ENCODE results near the gene NHERF2.

- TF ChIP-seq, protein P1, sequence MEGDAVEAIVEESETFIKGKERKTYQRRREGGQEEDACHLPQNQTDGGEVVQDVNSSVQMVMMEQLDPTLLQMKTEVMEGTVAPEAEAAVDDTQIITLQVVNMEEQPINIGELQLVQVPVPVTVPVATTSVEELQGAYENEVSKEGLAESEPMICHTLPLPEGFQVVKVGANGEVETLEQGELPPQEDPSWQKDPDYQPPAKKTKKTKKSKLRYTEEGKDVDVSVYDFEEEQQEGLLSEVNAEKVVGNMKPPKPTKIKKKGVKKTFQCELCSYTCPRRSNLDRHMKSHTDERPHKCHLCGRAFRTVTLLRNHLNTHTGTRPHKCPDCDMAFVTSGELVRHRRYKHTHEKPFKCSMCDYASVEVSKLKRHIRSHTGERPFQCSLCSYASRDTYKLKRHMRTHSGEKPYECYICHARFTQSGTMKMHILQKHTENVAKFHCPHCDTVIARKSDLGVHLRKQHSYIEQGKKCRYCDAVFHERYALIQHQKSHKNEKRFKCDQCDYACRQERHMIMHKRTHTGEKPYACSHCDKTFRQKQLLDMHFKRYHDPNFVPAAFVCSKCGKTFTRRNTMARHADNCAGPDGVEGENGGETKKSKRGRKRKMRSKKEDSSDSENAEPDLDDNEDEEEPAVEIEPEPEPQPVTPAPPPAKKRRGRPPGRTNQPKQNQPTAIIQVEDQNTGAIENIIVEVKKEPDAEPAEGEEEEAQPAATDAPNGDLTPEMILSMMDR (IDR thresholded peaks at IDR 0.05) = no peak
- no peak for TF ChIP-seq POLR2A (IDR thresholded peaks at IDR 0.05)
Observed at GRCh38 chr16:2058872-2059271, 32.2 kb downstream of the NHERF2 start.

Measured in uterus (tissue), 2 donors.